Measurements from ENCODE around the gene IRX1.

DNA sequence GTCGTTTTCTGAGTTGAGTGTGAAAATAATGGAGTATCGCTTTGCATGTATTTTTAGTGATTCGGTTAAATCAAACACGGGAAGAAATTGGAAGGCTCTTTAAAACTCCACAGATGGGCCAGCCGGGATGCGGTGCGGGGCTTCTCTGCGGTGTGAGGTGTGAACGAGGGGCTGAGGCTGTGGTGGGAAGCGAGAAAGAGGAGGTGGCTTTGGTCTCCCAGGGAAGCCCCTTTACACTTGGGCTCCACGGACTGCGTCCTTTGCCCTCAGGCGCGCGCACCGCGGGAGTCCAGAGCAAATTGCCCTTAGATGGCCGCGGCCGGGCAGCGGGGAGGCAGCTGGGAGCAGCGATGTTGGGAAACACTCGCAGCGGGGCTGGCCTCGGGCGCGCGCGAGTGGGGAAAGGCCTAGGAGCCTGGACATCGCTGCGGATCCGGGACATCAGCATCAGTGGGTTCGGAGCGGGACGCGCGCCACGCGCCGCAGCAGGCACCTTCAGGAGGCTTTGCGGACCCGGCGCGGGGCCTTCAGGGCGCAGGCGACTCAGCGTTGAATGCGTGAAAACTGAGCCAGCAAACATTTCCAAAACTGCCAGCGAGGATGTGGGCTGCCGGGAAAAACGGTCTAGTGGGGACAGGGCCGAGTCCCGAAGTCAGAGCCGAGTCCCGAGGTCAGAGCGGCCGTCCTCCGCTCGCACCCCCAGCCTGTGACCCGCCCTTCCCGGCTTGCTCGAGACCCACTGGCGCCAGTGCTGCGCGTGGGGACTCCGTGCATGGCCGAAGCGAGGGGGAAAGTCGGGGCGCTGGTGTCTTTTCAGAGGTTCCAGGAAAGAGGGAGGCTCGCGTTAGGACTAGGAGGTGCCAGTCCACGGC lies 6.5 kb downstream of the IRX1 start:
- TF ChIP-seq, protein P1, sequence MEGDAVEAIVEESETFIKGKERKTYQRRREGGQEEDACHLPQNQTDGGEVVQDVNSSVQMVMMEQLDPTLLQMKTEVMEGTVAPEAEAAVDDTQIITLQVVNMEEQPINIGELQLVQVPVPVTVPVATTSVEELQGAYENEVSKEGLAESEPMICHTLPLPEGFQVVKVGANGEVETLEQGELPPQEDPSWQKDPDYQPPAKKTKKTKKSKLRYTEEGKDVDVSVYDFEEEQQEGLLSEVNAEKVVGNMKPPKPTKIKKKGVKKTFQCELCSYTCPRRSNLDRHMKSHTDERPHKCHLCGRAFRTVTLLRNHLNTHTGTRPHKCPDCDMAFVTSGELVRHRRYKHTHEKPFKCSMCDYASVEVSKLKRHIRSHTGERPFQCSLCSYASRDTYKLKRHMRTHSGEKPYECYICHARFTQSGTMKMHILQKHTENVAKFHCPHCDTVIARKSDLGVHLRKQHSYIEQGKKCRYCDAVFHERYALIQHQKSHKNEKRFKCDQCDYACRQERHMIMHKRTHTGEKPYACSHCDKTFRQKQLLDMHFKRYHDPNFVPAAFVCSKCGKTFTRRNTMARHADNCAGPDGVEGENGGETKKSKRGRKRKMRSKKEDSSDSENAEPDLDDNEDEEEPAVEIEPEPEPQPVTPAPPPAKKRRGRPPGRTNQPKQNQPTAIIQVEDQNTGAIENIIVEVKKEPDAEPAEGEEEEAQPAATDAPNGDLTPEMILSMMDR (IDR thresholded peaks at IDR 0.05), result no peak
- no peak for TF ChIP-seq EZH2 (IDR thresholded peaks at IDR 0.05; ENCODE audit: borderline replicate concordance, insufficient read depth, low read depth, low read length, poor library complexity, severe bottlenecking)
